M059J (cell line): ENCODE results near the gene CCDC9. TPM values are rescaled to one million over a fixed set of nuclear protein-coding genes. Genes with fewer than 3 reads are reported as not detected.

Source experiments
- DNase-seq: peaks from one replicate; pipeline ENCODE4 v3.0.0-alpha.2; 2012; ENCODE audit warnings: low read depth
- total RNA-seq: library from RNA; depleted of rRNA; stranded (reverse); fragments of >200 nt; shearing (Covaris generic); gene quantifications from 2 replicates; pipeline ENCODE4 v1.2.3, GENCODE V29; 2014; rRNA removed

Gene CCDC9
- 2.1 and 6.0 TPM in 2 replicates for total RNA-seq

GRCh38 chr19:47255879-47256692 is at the start of gene CCDC9:
Gene CCDC9 (plus strand): TSS chr19:47256525. CDS start chr19:47258401, 1,876 bp downstream.
- DNase-seq, result peak; percentile 94

GRCh38 chr19:47209319-47210179 is 46.8 kb upstream of the CCDC9 start:
- DNase-seq, result peak; percentile 33

GRCh38 chr19:47210180-47210490 is 46.2 kb upstream of the CCDC9 start:
- no peak for DNase-seq

- DNase-seq, result peak; percentile 75
Measured at GRCh38 chr19:47210689-47211316, 45.5 kb upstream of the CCDC9 start.

- no peak for DNase-seq
Measured at GRCh38 chr19:47215581-47215980, 40.7 kb upstream of the CCDC9 start.

- no peak for DNase-seq
Measured at GRCh38 chr19:47221080-47221841, 35.1 kb upstream of the CCDC9 start.

GRCh38 chr19:47221890-47222289 is 34.4 kb upstream of the CCDC9 start:
- no peak for DNase-seq

GRCh38 chr19:47225746-47226425 is 30.4 kb upstream of the CCDC9 start:
- DNase-seq, result peak; percentile 82

- DNase-seq, result peak; percentile 91
Measured at GRCh38 chr19:47226426-47227351, 29.6 kb upstream of the CCDC9 start.

GRCh38 chr19:47227352-47228167 is 28.8 kb upstream of the CCDC9 start:
- DNase-seq, result peak; percentile 97

- DNase-seq, result peak; percentile 75
Measured at GRCh38 chr19:47228168-47228936, 28.0 kb upstream of the CCDC9 start.

GRCh38 chr19:47228937-47229675 is 27.2 kb upstream of the CCDC9 start:
- peak; percentile 47 for DNase-seq

- no peak for DNase-seq
Measured at GRCh38 chr19:47229676-47230053, 26.7 kb upstream of the CCDC9 start.

- DNase-seq, result peak; percentile 38
Measured at GRCh38 chr19:47230054-47230920, 26.0 kb upstream of the CCDC9 start.

- DNase-seq, result no peak
Measured at GRCh38 chr19:47230921-47231214, 25.5 kb upstream of the CCDC9 start, which contains the start of gene BBC3. Gene BBC3 (minus strand): TSS chr19:47231199. CDS start chr19:47228431, 2,768 bp downstream.

GRCh38 chr19:47231215-47232054 is 24.9 kb upstream of the CCDC9 start:
- peak; percentile 75 for DNase-seq
